Neural cell (in vitro differentiated cells): ENCODE measurements around the gene CCDC63. TPM values are rescaled to one million over a fixed set of nuclear protein-coding genes. Genes with fewer than 3 reads are reported as not detected.

Experiments used
- H2AFZ ChIP-seq: fragments of 200-600, 300-800 bp; sonication (generic), shearing (Covaris generic); 2 replicates; pipeline ENCODE4 v1.6.0; 2014; ENCODE audit warnings: low read depth, mild to moderate bottlenecking, antibody characterized with exemption, low read length, moderate library complexity
- H3F3A ChIP-seq: fragments of 200-600 bp; shearing (Covaris generic); 2 replicates; pipeline ENCODE4 v1.6.1; 2016; ENCODE audit warnings: mild to moderate bottlenecking, moderate library complexity, mixed read lengths, antibody characterized with exemption, low read length; ENCODE audit not compliant: insufficient read depth, poor library complexity, severe bottlenecking
- H3K27ac ChIP-seq: fragments of 200-600, 300-800 bp; sonication (generic), shearing (Covaris generic); 2 replicates; pipeline ENCODE4 v1.5.1; 2014; ENCODE audit warnings: mild to moderate bottlenecking, low read length, moderate library complexity
- H3K27me3 ChIP-seq: fragments of 300-800, 200-600 bp; sonication (generic), shearing (Covaris generic); 2 replicates; pipeline ENCODE4 v1.6.0; 2014; ENCODE audit warnings: mild to moderate bottlenecking, low read depth, low read length, moderate library complexity; ENCODE audit not compliant: insufficient read depth
- H3K36me3 ChIP-seq: fragments of 300-800, 200-600 bp; sonication (generic), shearing (Covaris generic); 2 replicates; pipeline ENCODE4 v1.5.1; 2014; ENCODE audit warnings: mild to moderate bottlenecking, antibody characterized with exemption, low read length, moderate library complexity; ENCODE audit not compliant: insufficient read depth
- H3K4me2 ChIP-seq: fragments of 300-800, 200-600 bp; sonication (generic), shearing (Covaris generic); 2 replicates; pipeline ENCODE4 v1.6.0; 2014; ENCODE audit warnings: mild to moderate bottlenecking, low read length
- H3K4me3 ChIP-seq: fragments of 300-800, 200-600 bp; sonication (generic), shearing (Covaris generic); 2 replicates; pipeline ENCODE4 v1.5.1; 2014; ENCODE audit warnings: mild to moderate bottlenecking, low read length, moderate library complexity
- H3K79me2 ChIP-seq: fragments of 200-600 bp; shearing (Covaris generic); replicated peaks from 2 replicates; pipeline ENCODE4 v1.6.0; 2014; ENCODE audit warnings: mild to moderate bottlenecking, low read length, moderate library complexity; ENCODE audit not compliant: insufficient read depth
- H3K9ac ChIP-seq: fragments of 300-800, 200-600 bp; sonication (generic), shearing (Covaris generic); 2 replicates; pipeline ENCODE4 v1.6.1; 2016; ENCODE audit warnings: mild to moderate bottlenecking, low read length, mixed read lengths
- H3K9me2 ChIP-seq: fragments of 200-600 bp; shearing (Covaris generic); 2 replicates; pipeline ENCODE4 v1.6.1; 2016; ENCODE audit warnings: mild to moderate bottlenecking, low read length, mixed read lengths; ENCODE audit not compliant: insufficient read depth
- H3K9me3 ChIP-seq: fragments of 200-600, 300-800 bp; sonication (generic), shearing (Covaris generic); 2 replicates; pipeline ENCODE4 v1.6.1; 2016; ENCODE audit warnings: mild to moderate bottlenecking, mixed run types, low read length, moderate library complexity, mixed read lengths
- H4K20me1 ChIP-seq: fragments of 200-600 bp; shearing (Covaris generic); 2 replicates; pipeline ENCODE4 v1.6.1; 2016; ENCODE audit warnings: mild to moderate bottlenecking, mixed run types; ENCODE audit not compliant: insufficient read depth
- CTCF ChIP-seq: fragments of 450-650 bp; IDR thresholded peaks from 2 replicates; pipeline ENCODE4 v1.5.1; 2014; ENCODE audit warnings: antibody characterized with exemption, mild to moderate bottlenecking, moderate library complexity; ENCODE audit not compliant: poor library complexity, severe bottlenecking
- EP300 ChIP-seq: fragments of 450-650 bp; conservative IDR thresholded peaks from 2 replicates; pipeline ENCODE4 v1.6.1; 2014; ENCODE audit warnings: antibody characterized with exemption, mild to moderate bottlenecking, moderate library complexity; ENCODE audit not compliant: poor library complexity, severe bottlenecking
- EZH2 ChIP-seq: fragments of 200-600, 300-800 bp; shearing (Covaris generic), sonication (generic); IDR thresholded peaks from 2 replicates; pipeline ENCODE4 v1.6.1; 2014; ENCODE audit warnings: antibody characterized with exemption, low read length, borderline replicate concordance, mild to moderate bottlenecking; ENCODE audit not compliant: insufficient read depth, poor library complexity, severe bottlenecking
- MXI1 ChIP-seq: fragments of 450-650 bp; conservative IDR thresholded peaks from 2 replicates; pipeline ENCODE4 v1.6.1; 2014; ENCODE audit warnings: antibody characterized with exemption, mild to moderate bottlenecking; ENCODE audit not compliant: poor library complexity, severe bottlenecking
- POLR2AphosphoS5 ChIP-seq: IDR thresholded peaks from 2 replicates; pipeline ENCODE4 v1.6.1; 2012
- RAD21 ChIP-seq: fragments of 450-650 bp; conservative IDR thresholded peaks from 2 replicates; pipeline ENCODE4 v1.6.1; 2014; ENCODE audit warnings: antibody characterized with exemption, mild to moderate bottlenecking, moderate library complexity
- SMC3 ChIP-seq: fragments of 450-650 bp; conservative IDR thresholded peaks from 2 replicates; pipeline ENCODE4 v1.6.1; 2014; ENCODE audit warnings: antibody characterized with exemption, mild to moderate bottlenecking, moderate library complexity; ENCODE audit not compliant: poor library complexity
- TAF1 ChIP-seq: IDR thresholded peaks from 2 replicates; pipeline ENCODE4 v1.6.1; 2012; ENCODE audit warnings: low read depth
- polyA plus RNA-seq: library from polyadenylated mRNA; depleted of rRNA; stranded (reverse); fragments of >200 nt; gene quantifications from 2 replicates; pipeline ENCODE4 v1.2.3, GENCODE V29; 2014
- TF ChIP-seq, protein P1 (sequence below): IDR thresholded peaks from 2 replicates; pipeline ENCODE4 v1.6.1; 2012; ENCODE audit warnings: borderline replicate concordance

CCDC63 gene
- polyA plus RNA-seq, 1 donor from 2014 or later = not detected

DNA sequence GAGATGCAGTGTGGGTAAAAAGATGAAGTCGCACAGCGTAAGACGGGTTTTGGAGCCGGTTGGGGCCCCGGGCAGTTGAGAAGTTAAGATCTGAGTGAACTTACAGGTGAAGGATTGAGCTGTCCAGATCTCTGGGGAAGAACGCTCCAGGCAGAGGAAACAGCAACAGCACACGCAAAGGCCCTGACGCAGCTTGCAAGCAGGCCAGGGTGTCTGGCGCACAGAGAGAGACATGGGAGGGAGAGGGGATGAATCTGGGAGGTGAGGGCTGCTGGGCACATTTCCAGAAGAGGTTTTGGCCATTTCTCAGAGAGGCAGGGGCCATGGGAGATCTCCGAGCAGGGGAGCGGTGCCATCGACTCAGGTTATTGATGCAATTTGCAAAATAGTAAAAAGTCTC lies 42.6 kb downstream of the CCDC63 start:
- Histone ChIP-seq H3K79me2 (no peaks in the 10 kb centered on the region), H3K9ac (no peak overlapping the region), H4K20me1 (no peaks in the 10 kb centered on the region), H3K4me2 (no peak overlapping the region), H3K27ac (no peak overlapping the region), H3F3A (no peaks in the 10 kb centered on the region), H2AFZ (no peak overlapping the region), H3K9me2 (no peaks in the 10 kb centered on the region), H3K36me3 (no peaks in the 10 kb centered on the region), H3K4me3 (no peak overlapping the region), H3K27me3 (no peaks in the 10 kb centered on the region), H3K9me3 (no peaks in the 10 kb centered on the region)
- TF ChIP-seq MXI1 (no peak), CTCF (no peak), SMC3 (no peak), TAF1 (no peak), EZH2 (no peak), POLR2AphosphoS5 (no peak)

DNA sequence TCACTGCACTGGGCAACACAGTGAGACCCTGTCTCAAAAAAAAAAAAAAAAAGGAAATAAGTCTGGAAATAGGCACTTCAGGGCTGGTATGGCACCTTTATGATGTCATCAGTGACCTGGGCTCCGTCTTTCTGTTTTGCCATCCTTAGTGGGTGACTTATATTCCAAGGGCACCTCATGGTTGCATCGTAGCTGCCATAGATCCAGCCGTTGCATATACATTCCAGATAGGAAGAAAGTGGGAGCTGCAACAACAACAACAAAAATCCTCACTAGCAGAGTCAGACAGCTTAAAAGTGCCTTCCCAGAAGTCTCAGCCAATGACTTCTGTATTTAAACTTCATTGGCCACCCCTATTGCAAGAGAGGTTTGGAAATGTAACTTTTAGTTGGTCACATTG lies 47.2 kb downstream of the CCDC63 start:
- no peak for TF ChIP-seq MXI1
- TF ChIP-seq SMC3 = no peak
- TF ChIP-seq TAF1 = no peak
- no peak for TF ChIP-seq CTCF
- no peak for TF ChIP-seq EZH2
- no peak for TF ChIP-seq EP300
- TF ChIP-seq, protein P1, sequence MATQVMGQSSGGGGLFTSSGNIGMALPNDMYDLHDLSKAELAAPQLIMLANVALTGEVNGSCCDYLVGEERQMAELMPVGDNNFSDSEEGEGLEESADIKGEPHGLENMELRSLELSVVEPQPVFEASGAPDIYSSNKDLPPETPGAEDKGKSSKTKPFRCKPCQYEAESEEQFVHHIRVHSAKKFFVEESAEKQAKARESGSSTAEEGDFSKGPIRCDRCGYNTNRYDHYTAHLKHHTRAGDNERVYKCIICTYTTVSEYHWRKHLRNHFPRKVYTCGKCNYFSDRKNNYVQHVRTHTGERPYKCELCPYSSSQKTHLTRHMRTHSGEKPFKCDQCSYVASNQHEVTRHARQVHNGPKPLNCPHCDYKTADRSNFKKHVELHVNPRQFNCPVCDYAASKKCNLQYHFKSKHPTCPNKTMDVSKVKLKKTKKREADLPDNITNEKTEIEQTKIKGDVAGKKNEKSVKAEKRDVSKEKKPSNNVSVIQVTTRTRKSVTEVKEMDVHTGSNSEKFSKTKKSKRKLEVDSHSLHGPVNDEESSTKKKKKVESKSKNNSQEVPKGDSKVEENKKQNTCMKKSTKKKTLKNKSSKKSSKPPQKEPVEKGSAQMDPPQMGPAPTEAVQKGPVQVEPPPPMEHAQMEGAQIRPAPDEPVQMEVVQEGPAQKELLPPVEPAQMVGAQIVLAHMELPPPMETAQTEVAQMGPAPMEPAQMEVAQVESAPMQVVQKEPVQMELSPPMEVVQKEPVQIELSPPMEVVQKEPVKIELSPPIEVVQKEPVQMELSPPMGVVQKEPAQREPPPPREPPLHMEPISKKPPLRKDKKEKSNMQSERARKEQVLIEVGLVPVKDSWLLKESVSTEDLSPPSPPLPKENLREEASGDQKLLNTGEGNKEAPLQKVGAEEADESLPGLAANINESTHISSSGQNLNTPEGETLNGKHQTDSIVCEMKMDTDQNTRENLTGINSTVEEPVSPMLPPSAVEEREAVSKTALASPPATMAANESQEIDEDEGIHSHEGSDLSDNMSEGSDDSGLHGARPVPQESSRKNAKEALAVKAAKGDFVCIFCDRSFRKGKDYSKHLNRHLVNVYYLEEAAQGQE = no peak
- no peak for TF ChIP-seq POLR2AphosphoS5
- no peak for TF ChIP-seq RAD21
- H3K27ac ChIP-seq = no peak overlapping the region
- no peaks in the 10 kb centered on the region for H3K9me3 ChIP-seq
- no peak overlapping the region for H3K4me3 ChIP-seq
- H3K79me2 ChIP-seq = no peaks in the 10 kb centered on the region
- H3K9me2 ChIP-seq = no peaks in the 10 kb centered on the region
- no peak overlapping the region for H3K9ac ChIP-seq
- H3K27me3 ChIP-seq = no peaks in the 10 kb centered on the region
- H4K20me1 ChIP-seq = no peaks in the 10 kb centered on the region
- no peaks in the 10 kb centered on the region for H3F3A ChIP-seq
- no peak overlapping the region for H2AFZ ChIP-seq
- H3K36me3 ChIP-seq = no peaks in the 10 kb centered on the region
- no peak overlapping the region for H3K4me2 ChIP-seq
